ENCODE measurements around the gene ATP11A. TPM values are rescaled to one million over a fixed set of nuclear protein-coding genes. Genes with fewer than 3 reads are reported as not detected.
A peak's percentile ranks its signal among the peaks of the same experiment; 100 is the strongest.

The ATP11A gene
- total RNA-seq, 1 donor from 2014 or later = 114 TPM

GRCh38 chr13:112718318-112718717 lies 28.5 kb downstream of the ATP11A start:
- Mint-ChIP-seq H3K36me3 (peaks cover 15% of the 10 kb centered on the region), H3K27ac (peak overlapping the region; percentile 99), H3K27me3 (ENCODE audit: low read depth) (no peaks in the 10 kb centered on the region), H3K4me3 (no peak overlapping the region), H3K4me1 (peaks cover 76% of the 10 kb centered on the region), H3K9me3 (peaks cover 7% of the 10 kb centered on the region)
- TF ChIP-seq, protein P1, sequence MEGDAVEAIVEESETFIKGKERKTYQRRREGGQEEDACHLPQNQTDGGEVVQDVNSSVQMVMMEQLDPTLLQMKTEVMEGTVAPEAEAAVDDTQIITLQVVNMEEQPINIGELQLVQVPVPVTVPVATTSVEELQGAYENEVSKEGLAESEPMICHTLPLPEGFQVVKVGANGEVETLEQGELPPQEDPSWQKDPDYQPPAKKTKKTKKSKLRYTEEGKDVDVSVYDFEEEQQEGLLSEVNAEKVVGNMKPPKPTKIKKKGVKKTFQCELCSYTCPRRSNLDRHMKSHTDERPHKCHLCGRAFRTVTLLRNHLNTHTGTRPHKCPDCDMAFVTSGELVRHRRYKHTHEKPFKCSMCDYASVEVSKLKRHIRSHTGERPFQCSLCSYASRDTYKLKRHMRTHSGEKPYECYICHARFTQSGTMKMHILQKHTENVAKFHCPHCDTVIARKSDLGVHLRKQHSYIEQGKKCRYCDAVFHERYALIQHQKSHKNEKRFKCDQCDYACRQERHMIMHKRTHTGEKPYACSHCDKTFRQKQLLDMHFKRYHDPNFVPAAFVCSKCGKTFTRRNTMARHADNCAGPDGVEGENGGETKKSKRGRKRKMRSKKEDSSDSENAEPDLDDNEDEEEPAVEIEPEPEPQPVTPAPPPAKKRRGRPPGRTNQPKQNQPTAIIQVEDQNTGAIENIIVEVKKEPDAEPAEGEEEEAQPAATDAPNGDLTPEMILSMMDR (IDR thresholded peaks at IDR 0.05; ENCODE audit: unreplicated experiment) = no peak
- no peak for DNase-seq (ENCODE audit: low spot score in 2 of 2, unreplicated experiment in 2 of 2)

DNA sequence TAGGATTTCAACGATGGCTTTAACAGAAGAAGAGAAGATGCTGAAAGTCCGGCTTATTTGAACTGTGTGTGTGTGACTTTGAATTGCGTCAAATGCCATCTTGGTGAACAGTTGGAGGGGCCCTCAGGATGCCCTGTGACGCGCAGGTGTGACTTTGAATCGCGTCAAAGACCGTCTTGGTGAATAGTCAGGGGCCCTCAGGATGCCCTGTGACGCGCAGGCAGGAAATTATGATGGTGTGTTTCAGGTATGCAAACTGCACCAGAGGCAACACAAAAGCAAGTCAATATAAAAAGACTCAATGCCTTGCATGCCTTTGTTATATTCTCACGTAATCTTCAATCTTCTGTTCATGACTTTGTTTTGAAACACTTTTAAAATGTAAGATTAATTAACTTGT lies 29.2 kb downstream of the ATP11A start:
- H3K27ac Mint-ChIP-seq = peak overlapping the region; percentile 99
- peaks cover 76% of the 10 kb centered on the region for H3K4me1 Mint-ChIP-seq
- no peak overlapping the region for H3K4me3 Mint-ChIP-seq
- no peaks in the 10 kb centered on the region for H3K27me3 Mint-ChIP-seq (ENCODE audit: low read depth)
- DNase-seq (ENCODE audit: low spot score in 2 of 2, unreplicated experiment in 2 of 2) = no peak
- H3K9me3 Mint-ChIP-seq = peaks cover 7% of the 10 kb centered on the region
- H3K36me3 Mint-ChIP-seq = peaks cover 15% of the 10 kb centered on the region
- TF ChIP-seq, protein P1 (IDR thresholded peaks at IDR 0.05; ENCODE audit: unreplicated experiment) = no peak

- Mint-ChIP-seq H3K4me1 (peaks cover 72% of the 10 kb centered on the region), H3K4me3 (no peak overlapping the region), H3K27me3 (ENCODE audit: low read depth) (no peaks in the 10 kb centered on the region), H3K9me3 (peaks cover 6% of the 10 kb centered on the region), H3K36me3 (peaks cover 14% of the 10 kb centered on the region), H3K27ac (peak overlapping the region; percentile 99)
- TF ChIP-seq, protein P1 (IDR thresholded peaks at IDR 0.05; ENCODE audit: unreplicated experiment) = no peak
- no peak for DNase-seq (ENCODE audit: low spot score in 2 of 2, unreplicated experiment in 2 of 2)
Measured at GRCh38 chr13:112719556-112719955, 29.7 kb downstream of the ATP11A start.

GRCh38 chr13:112720251-112720650 lies 30.4 kb downstream of the ATP11A start:
- TF ChIP-seq, protein P1 (IDR thresholded peaks at IDR 0.05; ENCODE audit: unreplicated experiment) = no peak
- Mint-ChIP-seq H3K27me3 (ENCODE audit: low read depth) (no peaks in the 10 kb centered on the region), H3K9me3 (no peaks in the 10 kb centered on the region), H3K27ac (peak overlapping the region; percentile 99), H3K4me3 (no peak overlapping the region), H3K36me3 (peaks cover 9% of the 10 kb centered on the region), H3K4me1 (peaks cover 72% of the 10 kb centered on the region)
- DNase-seq (ENCODE audit: low spot score in 2 of 2, unreplicated experiment in 2 of 2) = no peak

DNA sequence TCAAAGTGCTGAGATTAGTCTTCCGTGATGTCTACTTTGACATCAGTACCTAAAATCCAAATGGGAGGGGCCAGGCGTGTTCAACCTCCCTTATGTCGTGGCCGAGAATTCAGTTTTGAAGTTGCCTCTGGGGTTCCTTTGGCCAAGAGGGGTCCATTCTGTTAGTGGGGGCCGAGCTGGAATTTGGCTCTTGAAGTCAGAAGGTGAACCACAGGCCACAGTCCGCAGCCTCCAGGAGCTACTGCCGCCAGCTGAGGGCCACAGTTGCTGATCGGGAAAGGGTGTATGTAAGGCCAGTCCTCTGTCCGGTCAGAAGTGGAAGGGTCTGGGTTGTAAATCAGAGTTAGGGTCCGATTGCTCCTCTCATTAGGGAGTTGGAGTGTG lies 31.0 kb downstream of the ATP11A start:
- Mint-ChIP-seq H3K27me3 (ENCODE audit: low read depth) (no peaks in the 10 kb centered on the region), H3K4me3 (no peak overlapping the region), H3K4me1 (peaks cover 73% of the 10 kb centered on the region), H3K9me3 (no peaks in the 10 kb centered on the region), H3K36me3 (peaks cover 5% of the 10 kb centered on the region), H3K27ac (peak overlapping the region; percentile 99)
- TF ChIP-seq, protein P1 (IDR thresholded peaks at IDR 0.05; ENCODE audit: unreplicated experiment) = no peak
- DNase-seq (ENCODE audit: low spot score in 2 of 2, unreplicated experiment in 2 of 2) = no peak
